ENCODE results near the gene DSCAM.

DNA sequence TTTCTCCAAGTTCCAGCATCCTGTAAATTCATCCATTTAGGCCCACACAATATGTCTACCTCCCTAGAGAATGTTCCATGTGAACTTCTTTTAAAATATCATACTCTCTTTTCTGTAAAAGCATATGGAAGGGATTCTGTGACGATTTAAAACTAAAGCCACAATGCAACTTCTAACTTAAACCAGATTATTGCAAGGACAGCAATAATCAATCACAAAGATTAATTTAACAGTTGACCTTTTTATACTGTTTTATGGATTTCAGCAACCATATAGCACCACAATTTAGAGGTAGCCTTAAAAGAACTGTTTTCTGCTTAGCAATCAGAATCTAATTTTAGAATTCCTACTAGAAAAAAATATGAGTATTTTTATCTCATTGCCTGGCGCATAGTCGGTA, 58.3 kb downstream of the DSCAM start:
- TF ChIP-seq, protein P1, sequence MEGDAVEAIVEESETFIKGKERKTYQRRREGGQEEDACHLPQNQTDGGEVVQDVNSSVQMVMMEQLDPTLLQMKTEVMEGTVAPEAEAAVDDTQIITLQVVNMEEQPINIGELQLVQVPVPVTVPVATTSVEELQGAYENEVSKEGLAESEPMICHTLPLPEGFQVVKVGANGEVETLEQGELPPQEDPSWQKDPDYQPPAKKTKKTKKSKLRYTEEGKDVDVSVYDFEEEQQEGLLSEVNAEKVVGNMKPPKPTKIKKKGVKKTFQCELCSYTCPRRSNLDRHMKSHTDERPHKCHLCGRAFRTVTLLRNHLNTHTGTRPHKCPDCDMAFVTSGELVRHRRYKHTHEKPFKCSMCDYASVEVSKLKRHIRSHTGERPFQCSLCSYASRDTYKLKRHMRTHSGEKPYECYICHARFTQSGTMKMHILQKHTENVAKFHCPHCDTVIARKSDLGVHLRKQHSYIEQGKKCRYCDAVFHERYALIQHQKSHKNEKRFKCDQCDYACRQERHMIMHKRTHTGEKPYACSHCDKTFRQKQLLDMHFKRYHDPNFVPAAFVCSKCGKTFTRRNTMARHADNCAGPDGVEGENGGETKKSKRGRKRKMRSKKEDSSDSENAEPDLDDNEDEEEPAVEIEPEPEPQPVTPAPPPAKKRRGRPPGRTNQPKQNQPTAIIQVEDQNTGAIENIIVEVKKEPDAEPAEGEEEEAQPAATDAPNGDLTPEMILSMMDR (IDR thresholded peaks at IDR 0.05), result no peak
- TF ChIP-seq EP300 (IDR thresholded peaks at IDR 0.05), result no peak
